AG09309 (cell line): Measurements from ENCODE around the gene NSA2.

Experiments
- DNase-seq: peaks from one replicate; pipeline ENCODE4 v3.0.0-alpha.2; 2010; ENCODE audit warnings: low read depth
- H3K4me3 ChIP-seq: 2 replicates; pipeline ENCODE4 v1.5.1; 2011; ENCODE audit warnings: mild to moderate bottlenecking, low read depth, low read length, moderate library complexity; ENCODE audit not compliant: control insufficient read depth
- TF ChIP-seq, protein P1 (sequence below): IDR thresholded peaks from 2 replicates; pipeline ENCODE4 v1.5.1; 2011; ENCODE audit warnings: mild to moderate bottlenecking, low read depth, low read length, inconsistent platforms; ENCODE audit not compliant: insufficient read depth, control insufficient read depth; ENCODE audit errors: missing control alignments

NSA2 gene

DNA sequence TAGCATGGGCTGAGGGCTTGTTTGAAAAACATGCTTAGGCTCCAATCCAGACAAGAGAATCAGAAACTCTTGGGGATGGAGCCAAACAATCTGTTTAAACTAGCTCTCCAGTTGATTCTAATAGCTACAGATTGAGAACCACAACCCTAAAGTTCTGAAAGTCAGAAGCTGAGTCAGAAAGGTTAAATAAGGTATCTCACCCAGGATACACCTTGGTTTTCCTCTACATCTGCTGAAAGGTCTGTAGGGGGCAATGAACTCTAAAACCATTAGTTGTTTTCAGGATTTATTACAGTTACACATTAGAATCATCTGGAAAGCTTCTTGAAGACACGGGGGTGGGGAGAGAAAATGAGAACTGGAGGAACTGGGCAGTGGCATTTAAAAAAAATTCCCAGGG, 5.8 kb upstream of the NSA2 start:
- TF ChIP-seq, protein P1, sequence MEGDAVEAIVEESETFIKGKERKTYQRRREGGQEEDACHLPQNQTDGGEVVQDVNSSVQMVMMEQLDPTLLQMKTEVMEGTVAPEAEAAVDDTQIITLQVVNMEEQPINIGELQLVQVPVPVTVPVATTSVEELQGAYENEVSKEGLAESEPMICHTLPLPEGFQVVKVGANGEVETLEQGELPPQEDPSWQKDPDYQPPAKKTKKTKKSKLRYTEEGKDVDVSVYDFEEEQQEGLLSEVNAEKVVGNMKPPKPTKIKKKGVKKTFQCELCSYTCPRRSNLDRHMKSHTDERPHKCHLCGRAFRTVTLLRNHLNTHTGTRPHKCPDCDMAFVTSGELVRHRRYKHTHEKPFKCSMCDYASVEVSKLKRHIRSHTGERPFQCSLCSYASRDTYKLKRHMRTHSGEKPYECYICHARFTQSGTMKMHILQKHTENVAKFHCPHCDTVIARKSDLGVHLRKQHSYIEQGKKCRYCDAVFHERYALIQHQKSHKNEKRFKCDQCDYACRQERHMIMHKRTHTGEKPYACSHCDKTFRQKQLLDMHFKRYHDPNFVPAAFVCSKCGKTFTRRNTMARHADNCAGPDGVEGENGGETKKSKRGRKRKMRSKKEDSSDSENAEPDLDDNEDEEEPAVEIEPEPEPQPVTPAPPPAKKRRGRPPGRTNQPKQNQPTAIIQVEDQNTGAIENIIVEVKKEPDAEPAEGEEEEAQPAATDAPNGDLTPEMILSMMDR: no peak
- no peak overlapping the region for H3K4me3 ChIP-seq
- DNase-seq: no peak

DNA sequence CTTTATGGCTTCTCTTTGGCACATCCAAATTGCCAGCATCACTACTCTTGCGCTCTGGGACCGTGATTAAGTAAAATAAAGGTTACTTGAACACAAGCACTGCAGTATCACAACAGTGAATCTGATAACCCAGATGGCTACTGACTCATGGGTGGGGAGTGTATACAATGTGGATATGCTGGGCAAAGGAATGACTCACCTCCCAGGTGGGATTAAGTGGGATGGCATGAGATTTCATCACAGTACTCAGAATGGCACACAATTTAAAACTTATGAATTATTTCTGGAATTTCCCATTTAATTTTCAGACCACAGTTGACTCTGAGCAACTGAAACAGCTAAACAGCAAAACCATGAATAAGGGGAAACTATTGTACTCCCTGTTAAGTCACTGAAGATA, 4.5 kb upstream of the NSA2 start:
- peak; percentile 20 for DNase-seq

DNA sequence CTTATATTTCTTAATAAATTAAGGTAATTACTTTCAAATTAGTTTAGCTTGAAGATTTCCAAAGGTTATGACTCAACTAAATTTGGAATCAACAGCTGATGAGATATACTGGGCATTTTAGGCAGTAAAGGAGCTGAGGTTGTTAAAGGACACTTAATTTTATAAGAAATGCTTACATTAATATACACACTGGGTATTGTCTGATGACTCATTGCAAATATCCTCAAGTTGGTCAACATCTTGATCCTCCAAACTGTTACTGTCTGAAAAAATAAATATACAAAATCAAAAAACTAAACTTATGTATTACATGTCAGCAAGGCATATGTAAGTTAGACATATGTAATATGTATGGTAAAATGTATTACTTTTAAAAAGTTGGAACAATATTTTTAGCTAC, 3.5 kb upstream of the NSA2 start:
- TF ChIP-seq, protein P1: no peak
- no peak for DNase-seq
- H3K4me3 ChIP-seq: no peak overlapping the region

More for the DNA sequence above, 4.5 kb upstream of the NSA2 start:
- no peak overlapping the region for H3K4me3 ChIP-seq
- TF ChIP-seq, protein P1: no peak

DNA sequence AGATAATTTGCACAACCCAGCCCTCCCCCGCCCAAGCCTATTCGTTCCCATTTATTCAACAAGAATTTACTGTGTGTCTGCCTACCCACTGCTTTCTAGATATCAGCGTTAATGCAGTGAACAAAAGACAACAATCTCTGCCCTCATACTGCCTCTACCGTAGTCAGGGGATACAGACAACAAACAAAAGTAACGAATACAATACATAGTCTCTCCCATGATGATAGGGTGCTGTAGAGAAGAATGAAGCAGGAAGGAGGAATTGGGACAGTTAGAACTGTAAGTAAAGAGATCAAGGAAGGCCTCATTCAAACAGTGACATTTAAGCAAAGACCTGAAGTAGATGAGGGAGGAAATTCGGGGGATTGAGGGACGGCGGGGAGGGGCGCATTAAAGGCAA, 1.8 kb upstream of the NSA2 start:
- H3K4me3 ChIP-seq: no peak overlapping the region
- DNase-seq: no peak
- TF ChIP-seq, protein P1: no peak

DNA sequence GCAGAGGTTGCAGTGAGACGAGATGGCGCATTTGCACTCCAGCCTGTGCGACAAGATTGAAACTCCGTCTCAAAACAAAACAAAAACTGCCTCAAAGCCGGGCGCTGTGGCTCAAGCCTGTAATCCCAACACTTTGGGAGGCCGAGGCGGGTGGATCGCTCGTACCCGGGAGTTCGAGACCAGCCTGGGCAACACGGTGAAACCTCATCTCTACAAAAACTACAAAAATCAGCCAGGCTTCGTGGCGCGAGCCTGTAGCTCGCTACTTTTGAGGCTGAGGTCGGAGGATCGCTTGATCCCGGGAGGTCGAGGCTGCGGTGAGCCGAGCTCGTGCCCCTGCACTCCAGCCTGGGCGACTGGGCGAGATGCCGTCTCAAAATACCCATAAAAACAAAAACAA, 1.1 kb upstream of the NSA2 start:
- TF ChIP-seq, protein P1: no peak
- H3K4me3 ChIP-seq: peak overlapping the region; percentile 69
- no peak for DNase-seq

DNA sequence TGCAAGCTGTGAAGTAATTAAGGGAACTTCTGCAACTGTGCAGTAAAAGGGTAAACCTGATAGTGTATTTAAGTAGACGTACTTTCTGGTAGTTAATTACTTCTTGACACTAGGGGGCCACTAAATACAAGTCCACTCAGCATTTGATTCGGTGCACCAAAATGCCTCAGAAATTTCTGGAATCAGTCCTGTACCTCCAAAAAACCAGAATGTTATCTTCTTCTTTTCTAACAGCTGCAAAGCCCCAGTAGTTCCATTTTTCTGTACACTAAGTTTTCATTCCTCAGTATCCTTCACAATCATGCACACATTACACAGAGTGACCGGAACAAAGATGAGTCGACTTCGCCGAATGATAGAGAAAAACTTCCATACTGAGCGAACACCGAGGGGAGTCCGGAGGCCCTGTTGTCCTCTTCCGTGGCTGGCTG, 616 bp upstream of the NSA2 start:
- TF ChIP-seq, protein P1: peak; percentile 49
- peak overlapping the region; percentile 69 for H3K4me3 ChIP-seq
- peak; percentile 33 for DNase-seq

DNA sequence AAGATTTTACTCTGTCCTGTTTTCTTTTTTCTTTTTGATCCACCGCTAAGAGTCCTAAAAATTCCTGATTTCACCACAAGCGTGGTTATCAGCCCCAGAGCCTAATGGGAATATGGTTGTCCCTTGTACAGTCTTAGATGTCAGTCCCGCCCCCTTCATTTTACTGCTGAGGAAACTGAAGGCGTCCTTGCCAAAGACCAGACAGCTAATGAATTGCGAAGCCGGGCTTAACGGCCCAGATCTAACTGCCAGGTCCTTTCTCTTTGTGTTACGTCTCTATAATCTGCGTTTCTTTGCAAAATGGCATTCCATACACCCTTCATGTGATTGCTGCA, 497 bp downstream of the NSA2 start:
- H3K4me3 ChIP-seq: peak overlapping the region; percentile 69
- DNase-seq: no peak
- TF ChIP-seq, protein P1: no peak
